Esophagus squamous epithelium (tissue), 5 donors: ENCODE results near the gene SYNPR. TPM values are rescaled to one million over a fixed set of nuclear protein-coding genes. Genes with fewer than 3 reads are reported as not detected.

ENCODE experiments used
- DNase-seq: peaks from one replicate; lab custom pipeline; 2025; lab: John Stamatoyannopoulos, UW
- H3K27ac ChIP-seq, 4 donors: fragments of 200-600 bp; sonication (generic); one replicate each; pipeline ENCODE4 v1.5.1; 2016 to 2019; ENCODE audit warnings: mild to moderate bottlenecking in 1 of 4
- H3K27me3 ChIP-seq, 4 donors: fragments of 200-600 bp; sonication (generic); 1 replicate in 3 of 4; 2 replicates in 1 of 4; pipeline versions ENCODE4 v1.5.1 to v1.6.0; 2017 to 2021; ENCODE audit warnings: antibody characterized with exemption in 1 of 4
- H3K36me3 ChIP-seq, 3 donors: fragments of 200-600 bp; sonication (generic); one replicate each; pipeline ENCODE4 v1.5.1; 2016 to 2019
- H3K4me1 ChIP-seq, 3 donors: fragments of 200-600 bp; sonication (generic); one replicate each; pipeline ENCODE4 v1.5.1; 2017 to 2019
- H3K4me3 ChIP-seq, 4 donors: fragments of 200-600 bp; sonication (generic); 1 replicate in 3 of 4; 2 replicates in 1 of 4; pipeline ENCODE4 v1.5.1; 2016 to 2019; ENCODE audit warnings: mild to moderate bottlenecking in 2 of 4, moderate library complexity in 1 of 4
- H3K9me3 ChIP-seq, 3 donors: fragments of 200-600 bp; sonication (generic); one replicate each; pipeline ENCODE4 v1.5.1; 2016 to 2019
- CTCF ChIP-seq, 6 experiments: fragments of 450-650 bp in 4 of 6; fragments of 200-600 bp in 2 of 6; sonication (generic) in 2 of 6; IDR thresholded peaks; one replicate each; pipeline ENCODE4 v1.5.1; 2016 to 2019; ENCODE audit warnings: antibody characterized with exemption in 6 of 6, mild to moderate bottlenecking in 4 of 6, moderate library complexity in 4 of 6
- POLR2A ChIP-seq, 4 donors: fragments of 450-650 bp; IDR thresholded peaks; one replicate each; pipeline ENCODE4 v1.6.1; 2017; ENCODE audit warnings: antibody characterized with exemption in 4 of 4, mild to moderate bottlenecking in 4 of 4, moderate library complexity in 3 of 4
- WGBS, 2 donors: methylation state at CpG; one replicate each; pipeline ENCODE4 v1.1.5; 2018; 5-methylcytosine and 5-hydroxymethylcytosine counted together
- intact Hi-C: fragments of 100-400 bp; cut with DNase I; formaldehyde crosslinking; loops from one replicate; pipeline ENCODE4 v1.15.0; 2022
- total RNA-seq, 4 donors: library from RNA; depleted of rRNA; stranded (reverse); fragments of >200 nt; gene quantifications; one replicate each; pipeline ENCODE4 v1.1.0, GENCODE V29; 2016
- donor health status: DM: yes; HTN: yes; CAD: no.

Gene SYNPR
- total RNA-seq, 4 donors from 2014 or later, result not detected

- Histone ChIP-seq H3K4me1 (no peaks in the 10 kb centered on the region), H3K27ac (no peak overlapping the region), H3K27me3 (peaks cover 0 to 9% (median 0%) of the 10 kb centered on the region in 4 donors), H3K9me3 (no peaks in the 10 kb centered on the region), H3K4me3 (no peak overlapping the region), H3K36me3 (no peaks in the 10 kb centered on the region)
- DNase-seq, result no peak
- WGBS, 2 donors, result 50 to 52% methylated on average over 1 of the region's 1 CpG
- intact Hi-C loops, result no loop called here
- peak in 1 of 6 experiments; percentile 32 for TF ChIP-seq CTCF (IDR thresholded peaks at IDR 0.05)
- no peak for TF ChIP-seq POLR2A (IDR thresholded peaks at IDR 0.05)
These were observed 55.7 kb downstream of the SYNPR start for GRCh38 chr3:63333815-63334214.

GRCh38 chr3:63338351-63338750 is 60.2 kb downstream of the SYNPR start:
- Histone ChIP-seq H3K4me3 (no peak overlapping the region), H3K36me3 (no peaks in the 10 kb centered on the region), H3K4me1 (peaks cover 0 to 2% (median 0%) of the 10 kb centered on the region in 3 donors), H3K27me3 (peaks cover 0 to 6% (median 0%) of the 10 kb centered on the region in 4 donors), H3K9me3 (no peaks in the 10 kb centered on the region), H3K27ac (no peak overlapping the region)
- no peak for DNase-seq
- intact Hi-C loops, result no loop called here
- 40 to 50% methylated on average over 2 of the region's 2 CpGs for WGBS, 2 donors
- TF ChIP-seq CTCF (IDR thresholded peaks at IDR 0.05), result no peak
- no peak for TF ChIP-seq POLR2A (IDR thresholded peaks at IDR 0.05)

GRCh38 chr3:63343674-63344073 is 65.6 kb downstream of the SYNPR start:
- Histone ChIP-seq H3K4me1 (peaks cover 0 to 19% (median 6%) of the 10 kb centered on the region in 3 donors), H3K27me3 (peaks cover 0 to 20% (median 0%) of the 10 kb centered on the region in 4 donors), H3K9me3 (no peaks in the 10 kb centered on the region), H3K36me3 (no peaks in the 10 kb centered on the region), H3K4me3 (no peak overlapping the region), H3K27ac (no peak overlapping the region)
- 1% methylated on average over 9 of the region's 9 CpGs for WGBS, 2 donors
- intact Hi-C loops, result no loop called here
- DNase-seq, result no peak
- no peak for TF ChIP-seq POLR2A (IDR thresholded peaks at IDR 0.05)
- TF ChIP-seq CTCF (IDR thresholded peaks at IDR 0.05), result no peak

- no peak for DNase-seq
- no peaks in the 10 kb centered on the region for H3K9me3 ChIP-seq
- no peaks in the 10 kb centered on the region for H3K36me3 ChIP-seq
- intact Hi-C loops, result loop anchor here (5.0 kb wide), 1 partner anchor 473 kb away; the partner anchor contains the start of gene C3orf49
- 45 to 51% methylated on average over 3 of the region's 3 CpGs for WGBS, 2 donors
- no peak overlapping the region for H3K27ac ChIP-seq
- H3K4me3 ChIP-seq, result no peak overlapping the region
- TF ChIP-seq CTCF (IDR thresholded peaks at IDR 0.05) (no peak), POLR2A (IDR thresholded peaks at IDR 0.05) (no peak)
- H3K4me1 ChIP-seq, result peaks cover 0 to 19% (median 6%) of the 10 kb centered on the region in 3 donors
- H3K27me3 ChIP-seq, result peaks cover 0 to 28% (median 0%) of the 10 kb centered on the region in 4 donors
These were observed 66.6 kb downstream of the SYNPR start for GRCh38 chr3:63344661-63345060.

GRCh38 chr3:63349583-63350573 is 71.8 kb downstream of the SYNPR start:
- DNase-seq, result no peak
- Histone ChIP-seq H3K27ac (no peak overlapping the region), H3K4me3 (no peak overlapping the region), H3K27me3 (peaks cover 0 to 52% (median 0%) of the 10 kb centered on the region in 4 donors), H3K9me3 (no peaks in the 10 kb centered on the region), H3K36me3 (no peaks in the 10 kb centered on the region), H3K4me1 (peaks cover 0 to 1% (median 0%) of the 10 kb centered on the region in 3 donors)
- intact Hi-C loops, result loop anchor here (5.0 kb wide), 1 partner anchor 467 kb away; the partner anchor contains the start of gene C3orf49
- WGBS, 2 donors, result 13 to 16% methylated on average over 8 of the region's 8 CpGs
- TF ChIP-seq CTCF (IDR thresholded peaks at IDR 0.05) (peak in 5 of 6 experiments; percentile 56 to 75 (median 70)), POLR2A (IDR thresholded peaks at IDR 0.05) (no peak)
